Fibroblast of pulmonary artery (primary cell): ENCODE measurements around the gene SCARB2.

Experiments
- DNase-seq: peaks from one replicate; pipeline ENCODE4 v3.0.0-alpha.2; 2010; ENCODE audit warnings: low read depth
- H3K4me3 ChIP-seq: replicated peaks from 2 replicates; pipeline ENCODE4 v1.5.1; 2011; ENCODE audit warnings: low read depth, mild to moderate bottlenecking, control low read depth, low read length, moderate library complexity
- CTCF ChIP-seq: IDR thresholded peaks from 2 replicates; pipeline ENCODE4 v1.5.1; 2011; ENCODE audit warnings: mild to moderate bottlenecking, control low read depth, low read length, inconsistent platforms; ENCODE audit errors: missing control alignments

SCARB2 gene

DNA sequence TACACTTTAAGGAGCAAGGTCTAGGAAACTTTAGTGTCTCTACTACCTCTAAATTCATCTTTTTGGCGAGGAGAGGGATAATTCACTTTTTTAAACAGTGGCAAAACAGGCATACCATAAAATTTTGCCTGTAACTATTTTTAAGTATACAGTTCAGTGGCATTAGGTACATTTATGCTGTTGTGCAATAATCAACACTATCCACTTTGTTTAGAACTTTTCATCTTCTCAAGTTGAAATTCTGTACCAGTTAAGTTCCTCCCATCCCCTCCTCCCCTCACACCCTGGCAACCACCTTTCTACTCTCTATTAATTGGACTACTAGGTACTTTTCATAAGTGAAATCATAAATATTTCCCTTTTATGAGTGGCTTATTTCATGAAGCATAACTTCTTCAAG lies 96.8 kb downstream of the SCARB2 start:
- no peak for TF ChIP-seq CTCF
- DNase-seq: no peak
- no peak overlapping the region for H3K4me3 ChIP-seq
